COLO829 (cell line): ENCODE measurements around the gene CCNDBP1.
"Not testable (repeated sequence)": the region's sequence is repeated elsewhere in the genome, so short reads cannot be mapped to it uniquely, and the experiment has no call there.

Experiments
- DNase-seq: peaks from one replicate; pipeline ENCODE4 v3.0.0; 2012; ENCODE audit warnings: low spot score

The CCNDBP1 gene

GRCh38 chr15:43185157-43186002 is at the start of gene CCNDBP1:
Gene CCNDBP1 (plus strand): TSS chr15:43185403. CDS start chr15:43185499, 96 bp downstream.
- DNase-seq = peak; percentile 84

DNA sequence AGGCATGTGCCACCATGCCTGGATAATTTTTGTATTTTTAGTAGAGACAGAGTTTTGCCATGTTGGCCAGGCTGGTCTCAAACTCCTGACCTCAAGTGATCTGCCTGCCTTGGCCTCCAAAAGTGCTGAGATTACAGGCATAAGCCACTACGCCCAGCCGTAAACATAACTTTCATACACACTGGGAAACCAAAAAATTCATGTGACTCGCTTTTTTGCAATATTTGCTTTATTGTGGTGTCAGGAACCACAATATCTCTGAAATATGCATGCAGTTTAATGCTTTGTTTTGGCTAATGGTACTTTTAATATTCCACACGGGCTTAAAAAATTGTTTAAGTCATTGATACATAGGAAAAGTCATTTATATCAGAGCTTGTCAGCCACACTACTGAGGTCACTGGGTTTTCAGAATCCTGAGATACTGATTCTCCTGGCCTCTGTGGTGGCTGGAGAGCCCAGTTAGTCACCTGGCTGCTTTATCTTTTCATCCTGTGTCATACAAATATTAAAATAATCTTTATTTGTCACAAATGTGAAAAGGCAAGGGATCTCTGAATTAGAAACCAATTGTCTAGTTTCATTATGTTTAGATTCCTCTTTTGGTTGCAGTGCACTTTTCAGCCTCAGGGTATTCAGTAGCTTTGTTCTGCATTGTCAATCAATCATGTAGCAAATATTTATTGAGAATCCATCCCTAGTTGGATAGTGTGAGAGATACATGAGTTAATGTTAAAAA is 41.8 kb upstream of the CCNDBP1 start:
- DNase-seq = no peak

DNA sequence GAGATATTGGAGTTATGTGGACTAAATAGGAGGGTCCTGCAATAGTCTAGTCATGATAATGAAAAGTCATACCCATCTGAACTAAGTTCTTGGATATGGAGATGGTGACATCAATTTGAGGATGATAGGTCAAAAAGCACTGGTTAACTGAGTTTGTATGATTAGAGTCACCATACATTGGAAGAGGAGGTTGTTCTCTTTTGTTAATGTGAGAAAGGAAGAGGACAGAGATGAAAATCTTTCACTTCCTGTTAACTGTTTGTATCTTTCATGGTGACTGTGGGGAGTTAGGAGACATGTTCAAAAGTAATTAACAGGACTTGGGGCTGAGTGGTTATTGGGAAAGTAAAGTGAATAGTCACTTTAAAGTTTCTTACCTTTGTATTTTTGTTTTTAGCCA is 40.7 kb upstream of the CCNDBP1 start:
- DNase-seq = no peak

GRCh38 chr15:43146184-43146583 is 39.0 kb upstream of the CCNDBP1 start:
- DNase-seq = no peak

- peak; percentile 4 for DNase-seq
Observed at GRCh38 chr15:43150191-43150929, 34.8 kb upstream of the CCNDBP1 start.

DNA sequence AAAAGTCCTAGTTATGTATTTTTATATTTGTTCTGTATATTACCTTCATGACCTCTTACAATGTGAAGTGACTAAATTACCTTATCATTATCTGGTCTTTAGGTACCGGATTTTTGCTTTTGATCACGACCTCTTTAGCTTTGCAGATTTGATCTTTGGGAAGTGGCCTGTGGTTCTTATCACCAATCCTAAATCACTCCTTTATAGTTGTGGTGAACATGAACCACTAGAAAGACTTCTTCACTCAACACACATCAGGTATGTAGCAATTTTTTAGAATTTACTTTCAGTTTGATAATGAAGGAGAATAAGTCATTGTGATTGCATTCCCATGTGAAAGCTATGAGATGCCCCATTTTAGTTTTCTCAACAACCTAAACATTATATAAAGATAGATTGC is 33.5 kb upstream of the CCNDBP1 start:
- DNase-seq = no peak

DNA sequence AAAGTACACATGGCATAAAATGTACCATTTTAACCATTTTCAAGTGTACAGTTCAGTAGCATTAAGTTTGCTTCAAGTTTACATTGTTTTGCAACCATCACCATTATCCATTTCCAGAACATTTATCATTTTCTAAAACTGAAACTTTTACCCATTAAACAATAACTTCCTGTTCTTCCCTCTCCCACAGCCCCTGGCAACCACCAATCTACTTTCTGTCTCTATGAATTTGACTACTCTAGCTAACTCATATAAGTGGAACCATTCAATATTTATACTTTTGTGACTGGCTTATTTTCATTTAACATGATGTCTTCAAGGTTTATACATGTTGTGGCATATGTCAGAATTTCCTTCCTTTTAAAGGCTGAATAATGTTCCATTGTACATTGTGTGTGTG is 31.9 kb upstream of the CCNDBP1 start:
- DNase-seq = no peak

- DNase-seq = no peak
Observed at GRCh38 chr15:43165801-43166325, 19.3 kb upstream of the CCNDBP1 start.

GRCh38 chr15:43167261-43167660 is 17.9 kb upstream of the CCNDBP1 start:
- not testable (repeated sequence) for DNase-seq

DNA sequence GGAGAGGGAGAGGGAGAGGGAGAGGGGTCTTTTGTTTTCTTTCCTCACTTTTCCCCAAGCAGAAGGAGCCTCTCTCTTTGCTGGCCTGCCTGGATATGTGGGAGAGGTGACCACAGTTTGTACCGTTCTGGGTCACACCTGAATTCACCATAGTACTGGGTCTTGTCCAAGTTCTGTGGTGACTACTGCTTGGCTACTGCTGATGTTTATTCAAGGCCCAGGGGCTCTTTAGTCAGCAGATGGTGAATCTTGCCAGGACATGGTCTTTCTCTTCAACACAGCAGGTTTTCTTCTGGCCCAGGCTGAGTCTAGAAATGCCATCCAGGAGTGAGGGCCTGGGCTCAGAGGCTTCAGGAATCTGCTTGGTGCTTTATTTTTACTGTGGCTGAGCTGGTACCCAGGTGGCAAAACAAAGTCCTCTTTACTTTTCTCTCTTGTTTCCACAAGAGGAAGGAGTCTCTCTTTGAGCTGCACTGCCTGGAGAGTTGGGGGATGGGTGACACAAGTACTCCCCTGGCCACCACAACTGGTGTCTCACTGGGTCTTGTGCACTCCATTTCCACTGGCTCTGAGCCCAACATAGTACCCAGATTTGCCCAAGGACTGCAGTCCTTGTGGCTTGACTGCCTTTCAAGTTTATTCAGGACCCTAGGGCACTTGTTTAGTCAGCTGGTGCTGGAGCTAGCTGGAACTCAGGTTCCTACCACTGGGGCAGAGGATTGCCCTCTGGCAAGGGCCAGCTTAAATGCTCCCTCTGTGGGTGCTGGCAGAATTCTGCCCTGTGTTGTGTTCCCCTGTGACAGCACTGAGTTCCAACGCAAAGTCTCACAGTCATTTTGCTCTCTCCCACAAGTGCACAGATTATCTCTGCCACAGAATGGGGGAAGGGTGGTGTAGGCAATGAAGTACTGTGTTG is 16.8 kb upstream of the CCNDBP1 start:
- DNase-seq = no peak

GRCh38 chr15:43169888-43170287 is 15.3 kb upstream of the CCNDBP1 start:
- DNase-seq = no peak

- not testable (repeated sequence) for DNase-seq
Observed at GRCh38 chr15:43175656-43176309, 9.4 kb upstream of the CCNDBP1 start.

DNA sequence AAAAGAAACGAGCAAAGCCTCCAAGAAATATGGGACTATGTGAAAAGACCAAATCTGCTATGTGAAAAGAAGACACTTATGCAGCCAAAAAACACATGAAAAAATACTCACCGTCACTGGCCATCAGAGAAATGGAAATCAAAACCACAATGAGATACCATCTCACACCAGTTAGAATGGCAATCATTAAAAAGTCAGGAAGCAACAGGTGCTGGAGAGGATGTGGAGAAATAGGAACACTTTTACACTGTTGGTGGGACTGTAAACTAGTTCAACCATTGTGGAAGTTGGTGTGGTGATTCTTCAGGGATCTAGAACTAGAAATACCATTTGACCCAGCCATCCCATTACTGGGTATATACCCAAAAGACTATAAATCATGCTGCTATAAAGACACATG is 8.1 kb upstream of the CCNDBP1 start:
- DNase-seq = not testable (repeated sequence)

GRCh38 chr15:43183270-43183669 is 1.9 kb upstream of the CCNDBP1 start:
- no peak for DNase-seq

GRCh38 chr15:43184407-43185124 is 637 bp upstream of the CCNDBP1 start:
- DNase-seq = no peak

DNA sequence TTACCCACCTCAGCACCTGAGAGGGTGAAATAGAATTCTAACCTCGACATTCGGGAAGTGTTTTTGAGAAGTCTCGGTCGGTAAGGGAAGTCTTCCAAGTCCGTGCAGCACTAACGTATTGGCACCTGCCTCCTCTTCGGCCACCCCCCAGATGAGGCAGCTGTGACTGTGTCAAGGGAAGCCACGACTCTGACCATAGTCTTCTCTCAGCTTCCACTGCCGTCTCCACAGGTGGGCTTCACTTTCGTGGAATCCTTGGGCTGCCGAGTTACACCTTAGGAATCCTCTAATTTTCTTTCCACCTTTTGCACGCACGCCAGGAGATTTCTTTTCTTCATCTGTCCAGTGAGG is 775 bp downstream of the CCNDBP1 start:
- no peak for DNase-seq

DNA sequence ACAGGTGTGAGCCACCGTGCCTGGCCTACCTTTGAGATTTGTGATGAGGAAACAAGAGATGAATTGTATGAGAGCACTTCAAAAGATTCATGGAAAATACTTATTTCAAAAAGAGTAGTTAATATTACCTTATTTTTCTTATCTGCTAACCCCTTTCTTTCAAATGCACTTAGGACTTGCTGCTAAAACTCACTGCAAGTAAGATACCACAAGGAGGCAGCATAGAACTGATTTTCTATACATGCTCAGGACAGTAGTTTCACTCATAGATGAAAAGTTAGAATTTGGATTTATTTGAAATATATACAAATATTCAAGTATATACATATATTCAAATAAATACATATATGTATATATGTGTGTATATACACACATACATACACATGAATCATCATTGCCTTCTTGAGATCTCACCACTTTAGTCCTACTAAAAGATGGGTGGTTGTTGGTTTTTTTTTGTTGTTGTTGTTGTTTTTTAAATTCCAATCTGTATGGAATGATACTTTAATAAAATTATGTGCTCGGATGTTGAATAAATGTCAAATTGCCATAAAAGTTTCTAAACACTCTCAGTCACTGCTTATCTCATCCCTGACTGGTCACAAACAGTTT is 2.4 kb downstream of the CCNDBP1 start:
- peak; percentile 35 for DNase-seq

- peak; percentile 57 for DNase-seq
Observed at GRCh38 chr15:43189296-43189695, 4.1 kb downstream of the CCNDBP1 start.

DNA sequence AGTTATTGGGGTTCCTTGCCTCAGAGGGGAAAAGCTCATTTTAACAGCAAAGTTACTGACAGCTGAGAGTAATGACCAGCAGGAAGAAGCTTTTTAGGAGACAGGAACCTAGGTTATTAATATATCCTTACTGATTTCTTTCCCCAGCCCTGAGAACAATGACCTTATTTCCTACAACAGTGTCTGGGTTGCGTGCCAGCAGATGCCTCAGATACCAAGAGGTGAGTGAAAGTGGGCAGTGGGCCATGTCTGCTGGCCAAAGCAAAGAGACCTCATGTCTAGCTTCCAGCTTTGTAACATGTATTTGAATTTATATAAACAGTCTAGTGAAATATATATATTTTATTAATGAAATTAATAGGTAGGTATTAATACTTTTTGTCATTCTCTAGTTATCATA is 5.0 kb downstream of the CCNDBP1 start:
- DNase-seq = no peak

GRCh38 chr15:43193710-43194109 is 8.5 kb downstream of the CCNDBP1 start:
- DNase-seq = no peak
